HTR-8/SVneo (cell line): ENCODE measurements around the gene NBAS.
"Not testable (repeated sequence)": the region's sequence is repeated elsewhere in the genome, so short reads cannot be mapped to it uniquely, and the experiment has no call there.

Experiments used
- DNase-seq: peaks from one replicate; pipeline ENCODE4 v3.0.0; 2011; ENCODE audit warnings: low spot score, mixed read lengths; ENCODE audit not compliant: insufficient read length
- FAIRE-seq: peaks from 2 replicates; lab custom pipeline; 2011; peaks lifted over from hg19 to GRCh38; lab: Jason Lieb, UNC

NBAS gene

DNA sequence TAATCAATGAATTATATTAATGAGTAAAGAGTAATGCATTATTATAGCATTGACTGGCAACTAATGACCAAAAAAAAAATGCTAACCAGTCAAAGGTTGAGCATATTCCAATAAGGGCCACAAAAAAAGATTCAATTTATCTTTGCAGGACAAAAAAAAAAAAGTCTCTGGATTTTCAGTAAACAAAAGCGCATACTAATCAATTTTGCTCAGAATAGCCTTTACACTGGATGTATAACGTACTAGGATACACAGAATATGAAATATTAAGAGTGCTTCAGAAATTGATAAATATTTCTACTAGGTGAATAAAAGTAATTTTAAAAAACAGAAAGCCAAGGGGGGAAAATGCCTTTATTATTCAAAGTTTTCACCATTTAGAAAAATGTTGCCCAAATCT, 74.4 kb downstream of the NBAS start:
- DNase-seq (no peak), FAIRE-seq (no peak)

DNA sequence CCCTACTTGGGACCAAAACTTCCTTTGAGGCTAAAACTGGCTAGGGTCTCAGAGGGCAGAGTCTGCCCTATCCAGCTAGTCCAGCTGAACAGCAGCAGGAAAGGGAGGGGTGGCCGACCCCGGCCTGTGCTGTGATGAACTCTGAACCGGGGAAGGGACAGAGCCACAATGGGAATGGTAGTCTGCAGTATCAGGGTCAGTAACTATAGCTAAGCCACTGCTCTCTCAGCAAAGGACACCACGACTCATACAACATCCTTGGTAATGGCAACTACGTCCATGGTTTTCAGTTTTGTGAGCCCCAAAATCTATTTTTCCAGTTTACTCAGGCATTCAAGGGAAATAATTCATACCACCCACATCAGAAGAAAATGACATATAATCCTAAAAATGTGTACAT, 75.2 kb downstream of the NBAS start:
- no peak for FAIRE-seq
- no peak for DNase-seq

DNA sequence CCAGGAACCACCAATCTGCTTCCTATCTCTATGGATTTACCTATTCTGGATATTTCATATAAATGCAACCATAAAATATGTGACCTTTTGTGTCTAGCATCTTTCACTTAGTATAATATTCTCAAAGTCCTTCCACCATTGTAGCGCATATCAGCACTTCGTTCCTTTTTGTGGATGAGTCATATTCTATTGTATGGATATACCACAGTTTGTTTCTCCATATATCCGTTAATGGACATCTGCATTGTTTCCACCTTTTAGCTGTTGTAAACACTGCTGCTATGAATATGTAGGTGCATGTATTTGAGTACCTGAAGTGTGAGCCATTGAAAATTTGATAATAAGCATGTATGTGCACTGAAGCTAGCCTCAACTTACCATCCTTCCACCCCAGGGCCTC, 80.1 kb downstream of the NBAS start:
- DNase-seq (no peak), FAIRE-seq (no peak)

DNA sequence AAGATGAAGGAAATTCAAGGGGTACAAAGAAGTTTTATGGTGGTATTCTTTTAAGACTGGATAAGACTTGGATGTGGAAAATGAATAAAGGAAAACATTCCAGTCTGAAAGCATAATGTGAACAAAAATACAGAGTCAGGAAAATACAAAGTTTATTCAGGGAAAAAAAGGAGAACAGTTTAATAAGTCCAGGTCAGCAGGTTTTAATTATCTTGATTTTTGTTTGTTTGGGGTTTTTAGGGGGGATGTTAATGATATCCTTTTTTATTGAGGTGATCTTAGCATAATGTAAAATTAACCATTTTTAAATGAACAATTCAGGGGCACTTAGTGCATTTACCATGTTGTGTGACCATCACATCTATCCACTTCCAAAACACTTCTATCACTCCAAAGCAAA, 80.6 kb downstream of the NBAS start:
- no peak for FAIRE-seq

DNA sequence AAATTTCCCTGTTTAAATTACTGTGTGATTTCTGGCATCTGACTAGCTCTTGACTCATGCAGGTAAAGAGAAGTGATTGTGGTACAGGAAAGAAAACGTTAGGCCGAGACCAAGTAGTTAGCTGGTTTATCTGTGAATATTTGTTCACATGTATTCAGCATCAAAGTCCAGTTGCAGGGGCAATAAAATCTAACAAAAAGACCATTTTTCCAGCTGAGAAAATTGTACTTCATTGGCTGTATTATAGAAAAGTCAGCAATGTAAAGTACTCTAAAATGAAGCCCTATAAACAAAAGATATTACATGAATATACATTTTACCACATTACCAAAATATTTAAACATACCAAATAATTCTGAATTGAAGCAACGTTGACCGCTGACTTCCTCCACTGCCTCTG, 88.3 kb downstream of the NBAS start:
- FAIRE-seq, result no peak
- no peak for DNase-seq

More for the DNA sequence above, 80.6 kb downstream of the NBAS start:
- no peak for DNase-seq

DNA sequence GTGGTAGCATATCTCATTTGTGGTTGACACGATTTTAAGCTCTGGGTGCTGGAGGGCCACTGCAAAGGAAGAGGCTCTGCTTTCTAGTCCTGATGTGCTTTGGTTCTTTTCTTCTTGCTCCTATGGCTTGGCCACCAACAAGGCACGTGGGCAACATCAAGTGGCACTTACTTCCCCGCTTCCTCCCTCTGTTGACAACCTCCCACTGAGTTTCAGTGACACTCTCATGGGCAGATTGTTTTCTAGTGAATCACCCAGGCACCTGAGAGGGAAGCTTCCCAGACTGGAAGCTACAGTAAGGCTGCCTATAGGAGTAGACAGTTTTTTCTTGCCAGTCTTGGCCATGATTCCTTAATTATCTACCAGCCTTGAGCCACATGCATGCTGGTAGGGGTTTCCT, 89.0 kb downstream of the NBAS start:
- DNase-seq (no peak), FAIRE-seq (no peak)

DNA sequence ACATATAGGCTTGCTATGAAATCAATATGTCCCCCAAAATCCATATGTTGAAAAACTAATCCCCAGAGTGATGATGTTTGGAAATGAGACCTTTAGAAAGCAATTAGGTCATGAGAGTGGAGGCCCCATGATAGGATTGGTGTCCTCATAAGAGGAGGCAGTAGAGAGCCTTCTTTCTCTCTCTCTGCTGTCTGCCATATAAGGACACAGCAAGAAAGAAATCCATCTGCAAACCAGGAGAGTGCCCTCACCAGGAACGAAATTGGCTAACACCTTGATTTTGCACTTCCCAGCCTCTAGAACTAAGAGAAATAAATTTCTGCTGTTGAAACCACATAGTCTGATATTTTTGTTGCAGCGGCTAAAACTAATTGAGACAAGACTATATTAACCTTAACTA, 89.5 kb downstream of the NBAS start:
- FAIRE-seq (no peak), DNase-seq (no peak)

DNA sequence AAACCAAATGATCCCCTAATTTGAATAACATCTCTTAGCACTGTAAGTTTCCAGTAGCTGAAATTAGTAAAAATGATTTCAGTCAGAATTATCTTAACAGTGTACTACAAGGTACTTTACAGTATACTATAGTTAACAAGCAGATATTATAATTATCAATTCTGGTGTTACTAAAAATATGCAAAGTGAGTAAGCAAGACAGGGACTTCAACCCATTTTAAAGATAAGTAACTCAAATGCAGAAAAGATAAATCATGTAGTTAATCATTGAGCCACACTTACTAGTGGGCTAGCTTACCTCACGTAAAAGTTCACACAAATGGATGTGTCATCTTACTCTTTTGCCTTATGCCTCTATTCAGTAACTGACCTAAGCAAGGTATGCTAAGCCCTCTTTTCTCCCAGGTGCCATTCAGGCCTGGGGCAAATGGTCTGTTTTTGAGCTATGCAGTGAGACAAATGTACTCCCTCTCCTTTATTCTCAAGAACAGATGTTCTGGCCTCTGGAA, 101.0 kb downstream of the NBAS start:
- no peak for FAIRE-seq
- no peak for DNase-seq

DNA sequence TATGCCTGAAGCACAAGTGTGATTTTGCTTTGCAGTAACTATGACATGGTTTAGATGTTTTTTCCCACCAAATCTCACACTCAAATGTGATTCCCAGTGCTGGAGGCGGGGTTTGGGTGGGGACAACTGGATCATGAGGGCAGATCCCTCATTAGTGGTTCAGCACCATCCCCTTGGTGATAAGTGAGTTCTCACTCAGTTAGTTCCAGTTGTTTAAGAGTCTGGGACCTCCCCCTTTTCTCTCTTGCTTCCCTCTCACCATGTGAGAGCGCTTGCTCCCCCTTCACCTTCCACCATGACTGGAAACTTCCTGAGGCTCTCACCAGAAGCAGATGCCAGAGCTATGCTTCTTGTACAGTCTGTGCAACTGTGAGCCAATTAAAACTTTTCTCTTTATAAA, 102.9 kb downstream of the NBAS start:
- FAIRE-seq (no peak), DNase-seq (no peak)

DNA sequence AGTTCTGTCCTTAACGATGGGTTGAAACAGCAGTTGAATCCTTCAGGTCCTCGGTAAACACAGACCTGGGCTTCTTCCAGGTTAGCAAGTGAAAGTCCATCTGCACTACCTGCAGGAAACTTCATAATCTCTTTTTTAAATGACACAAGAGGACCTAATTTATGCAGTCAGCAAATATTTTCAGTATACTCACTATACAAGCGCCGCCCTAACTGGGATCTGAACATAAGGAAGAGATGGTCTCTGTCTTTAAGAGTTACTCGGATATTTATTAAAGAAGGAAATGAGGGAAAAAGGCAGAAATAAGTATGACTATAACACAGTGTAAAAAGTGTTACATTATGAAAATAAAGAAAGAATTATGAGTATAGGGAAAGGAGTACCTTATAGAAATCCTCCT, 103.3 kb downstream of the NBAS start:
- no peak for FAIRE-seq
- DNase-seq, result no peak

DNA sequence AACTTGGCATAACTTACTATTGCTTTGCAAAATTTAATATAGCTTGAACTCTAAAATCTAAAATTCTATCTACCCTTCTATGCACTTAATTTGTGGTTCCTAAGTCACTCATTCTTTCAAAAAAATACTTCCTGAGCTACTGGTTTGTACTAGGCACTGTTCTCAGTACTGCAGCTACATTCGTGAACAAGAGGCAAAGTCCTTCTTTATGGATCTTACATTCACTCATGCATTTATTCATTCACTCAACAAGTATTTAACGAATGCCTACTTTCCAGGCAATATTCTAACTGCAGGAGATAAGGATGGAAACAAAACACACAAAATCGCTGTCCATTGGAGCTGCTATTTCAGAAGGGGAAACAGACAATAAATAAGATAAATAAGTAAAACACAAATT, 104.8 kb downstream of the NBAS start:
- DNase-seq (no peak), FAIRE-seq (no peak)

DNA sequence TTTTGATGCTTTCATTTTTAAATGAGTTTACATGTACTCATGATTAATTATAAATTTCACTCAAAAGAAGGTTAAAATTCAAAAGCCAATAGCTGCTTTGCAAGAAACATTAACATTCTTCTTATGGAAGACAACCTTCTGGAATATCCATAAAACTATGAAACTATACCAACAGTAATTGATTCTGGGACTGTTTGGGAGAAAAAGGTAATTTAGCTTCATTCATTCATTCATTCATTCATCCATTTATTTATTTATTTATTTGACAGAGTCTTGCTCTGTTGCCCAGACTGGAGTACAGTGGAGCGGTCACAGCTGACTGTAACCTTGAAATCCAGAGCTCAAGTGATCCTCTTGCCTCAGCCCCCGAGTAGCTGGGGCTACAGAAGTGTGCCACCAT, 110.3 kb downstream of the NBAS start:
- FAIRE-seq, result no peak
- DNase-seq, result no peak

DNA sequence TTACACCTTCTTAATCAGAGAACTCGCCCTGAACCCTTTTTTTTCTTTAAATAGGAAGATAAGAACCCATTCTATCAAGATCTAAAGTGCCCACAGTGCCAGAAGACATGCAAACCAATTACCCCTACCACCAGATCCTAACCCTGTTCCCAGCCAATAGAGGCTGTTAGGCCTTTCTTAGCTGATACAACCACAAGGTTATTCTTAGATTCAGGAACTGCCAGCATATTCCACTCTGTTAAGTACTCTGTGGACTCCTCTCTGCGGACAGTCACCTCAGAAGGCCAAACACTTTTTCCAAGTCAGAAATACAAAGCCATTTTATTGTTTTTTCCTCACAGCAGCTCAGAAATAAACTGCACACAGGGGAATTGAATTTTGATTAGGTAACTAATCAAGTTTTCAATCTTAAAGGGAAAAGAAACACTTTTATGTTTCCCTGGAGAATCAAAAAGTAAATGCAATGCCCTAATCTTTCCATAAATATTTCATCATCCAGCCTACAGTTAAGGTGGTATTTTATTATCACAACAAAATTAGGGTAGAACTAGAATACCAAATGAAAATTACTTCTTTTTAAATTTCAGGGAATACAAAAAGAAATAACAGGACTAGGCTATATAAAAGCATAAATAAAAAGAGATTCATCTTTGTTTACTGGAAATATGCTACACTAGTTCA, 111.4 kb downstream of the NBAS start:
- no peak for DNase-seq
- no peak for FAIRE-seq

DNA sequence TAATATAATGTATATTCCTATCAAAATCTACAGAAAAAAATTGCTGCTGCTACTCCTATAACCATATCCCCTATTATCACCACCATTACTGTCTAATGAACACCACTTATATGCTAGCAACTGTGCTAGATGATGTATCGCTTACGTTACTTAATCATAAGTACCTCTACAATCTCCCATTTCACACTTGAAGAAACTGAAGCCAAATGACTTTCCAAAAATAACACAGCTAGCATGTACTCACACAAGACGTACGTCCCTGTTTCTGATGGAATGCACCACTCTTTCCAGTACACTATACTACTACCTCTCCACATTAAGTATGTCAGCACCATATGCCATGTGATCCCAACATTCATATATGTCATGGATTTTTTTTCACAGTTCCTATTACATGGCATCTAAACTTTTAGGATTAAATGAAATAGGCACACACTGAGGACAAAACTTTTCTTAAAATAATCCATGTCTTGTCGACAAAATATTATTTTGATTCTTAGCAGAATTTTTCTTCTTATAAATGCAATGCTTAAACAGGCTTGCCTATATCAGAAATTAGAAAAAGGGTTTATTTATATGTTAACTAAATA, 112.8 kb downstream of the NBAS start:
- DNase-seq, result no peak
- no peak for FAIRE-seq

DNA sequence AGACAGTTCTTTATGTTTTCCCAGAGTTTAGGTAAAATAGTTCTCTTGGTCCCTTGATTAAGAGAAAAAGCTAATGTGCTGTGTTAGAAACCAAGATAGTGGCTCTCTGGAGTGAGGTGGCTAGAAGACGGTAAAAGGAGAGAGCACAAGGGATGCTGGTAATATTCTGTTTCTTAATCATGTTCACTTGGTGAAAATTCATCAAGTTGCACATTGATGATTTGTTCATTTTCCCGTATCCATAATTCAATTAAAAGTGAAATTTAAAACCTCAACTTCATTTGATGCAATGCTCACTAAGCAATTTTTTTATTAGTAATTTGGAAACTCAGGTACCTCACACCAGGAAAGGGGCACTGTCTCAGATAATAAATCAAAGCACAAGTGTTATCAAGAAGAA, 113.8 kb downstream of the NBAS start:
- no peak for FAIRE-seq
- DNase-seq, result no peak

DNA sequence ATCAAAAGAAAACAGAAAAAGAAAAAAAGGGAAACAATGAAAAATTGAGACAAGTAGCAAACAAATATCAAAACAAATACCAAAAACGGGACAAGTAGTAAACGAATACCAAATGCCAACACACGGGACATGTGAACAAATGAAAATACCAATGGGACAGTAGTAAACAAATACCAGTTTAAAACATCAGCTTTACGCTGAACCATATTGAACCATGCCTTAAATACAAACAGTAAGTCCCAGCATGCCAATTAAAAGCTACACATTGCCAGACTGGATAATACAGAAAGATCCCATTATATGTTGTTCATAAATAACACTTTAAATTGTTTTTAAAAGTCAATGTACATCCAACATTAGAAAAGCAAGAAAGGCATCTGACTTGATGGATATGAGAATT, 114.2 kb downstream of the NBAS start:
- no peak for DNase-seq
- FAIRE-seq, result no peak

DNA sequence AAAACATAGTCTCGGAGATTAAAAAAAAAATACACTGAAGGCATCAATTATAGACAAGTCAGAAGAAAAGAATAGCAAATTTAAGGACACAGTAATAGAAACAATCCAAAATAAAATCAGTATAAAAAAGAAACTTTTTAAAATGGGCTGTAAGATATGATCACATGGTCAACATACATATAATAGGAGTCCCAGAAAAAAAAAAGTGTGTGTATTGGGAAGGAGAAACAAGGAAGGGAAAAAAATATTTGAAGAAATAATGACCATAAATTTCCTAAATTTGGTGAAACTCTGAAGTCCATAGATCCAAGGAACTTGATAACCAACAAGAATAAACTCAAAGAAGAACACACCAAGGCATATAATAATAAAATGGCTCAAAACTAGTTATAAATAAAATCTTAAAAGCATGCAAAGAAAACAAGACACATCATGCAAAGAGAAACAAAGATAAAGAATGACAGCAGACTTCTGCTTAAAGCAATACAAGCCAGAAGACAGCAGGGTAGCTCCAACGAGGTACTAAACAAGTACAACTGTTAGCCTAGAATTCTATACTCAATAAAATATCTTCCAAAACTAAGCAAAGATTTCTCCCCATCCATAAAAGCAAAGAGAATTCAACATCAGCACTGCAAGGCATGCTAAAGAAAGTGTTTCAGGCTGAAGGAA, 115.1 kb downstream of the NBAS start:
- no peak for DNase-seq
- no peak for FAIRE-seq

DNA sequence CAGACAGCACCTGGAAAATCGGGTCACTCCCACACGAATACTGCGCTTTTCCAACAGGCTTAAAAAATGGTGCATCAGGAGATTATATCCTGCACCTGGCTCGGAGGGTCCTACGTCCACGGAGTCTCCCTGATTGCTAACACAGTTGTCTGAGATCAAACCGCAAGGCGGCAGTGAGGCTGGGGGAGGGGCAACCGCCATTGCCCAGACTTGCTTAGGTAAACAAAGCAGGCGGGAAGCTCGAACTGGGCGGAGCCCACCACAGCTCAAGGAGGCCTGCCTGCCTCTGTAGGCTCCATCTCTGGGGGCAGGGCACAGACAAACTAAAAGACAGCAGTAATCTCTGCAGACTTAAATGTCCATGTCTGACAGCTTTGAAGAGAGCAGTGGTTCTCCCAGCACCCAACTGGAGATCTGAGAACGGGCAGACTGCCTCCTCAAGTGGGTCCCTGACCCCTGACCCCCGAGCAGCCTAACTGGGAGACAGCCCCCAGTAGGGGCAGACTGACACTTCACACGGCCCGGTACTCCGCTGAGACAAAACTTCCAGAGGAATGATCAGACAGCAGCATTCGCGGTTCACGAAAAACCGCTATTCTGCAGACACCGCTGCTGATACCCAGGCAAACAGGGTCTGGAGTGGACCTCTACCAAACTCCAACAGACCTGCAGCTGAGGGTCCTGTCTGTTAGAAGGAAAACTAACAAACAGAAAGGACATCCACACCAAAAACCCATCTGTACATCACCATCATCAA, 121.2 kb downstream of the NBAS start:
- DNase-seq, FAIRE-seq: not testable (repeated sequence)

DNA sequence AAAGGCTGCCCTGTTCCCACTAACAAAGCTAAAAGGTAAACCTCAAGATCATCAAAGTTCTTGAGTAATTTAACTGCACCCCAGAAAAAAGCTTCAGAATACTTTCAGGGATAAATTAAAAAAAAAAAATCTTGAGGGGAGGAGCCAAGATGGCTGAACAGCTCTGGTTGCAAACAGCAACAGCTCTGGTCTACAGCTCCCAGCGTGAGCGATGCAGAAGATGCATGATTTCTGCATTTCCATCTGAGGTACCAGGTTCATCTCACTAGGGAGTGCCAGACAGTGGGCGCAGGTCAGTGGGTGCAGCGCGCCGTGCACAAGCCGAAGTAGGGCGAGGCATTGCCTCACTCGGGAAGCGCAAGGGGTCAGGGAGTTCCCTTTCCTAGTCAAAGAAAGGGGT, 121.8 kb downstream of the NBAS start:
- not testable (repeated sequence) for DNase-seq, FAIRE-seq

DNA sequence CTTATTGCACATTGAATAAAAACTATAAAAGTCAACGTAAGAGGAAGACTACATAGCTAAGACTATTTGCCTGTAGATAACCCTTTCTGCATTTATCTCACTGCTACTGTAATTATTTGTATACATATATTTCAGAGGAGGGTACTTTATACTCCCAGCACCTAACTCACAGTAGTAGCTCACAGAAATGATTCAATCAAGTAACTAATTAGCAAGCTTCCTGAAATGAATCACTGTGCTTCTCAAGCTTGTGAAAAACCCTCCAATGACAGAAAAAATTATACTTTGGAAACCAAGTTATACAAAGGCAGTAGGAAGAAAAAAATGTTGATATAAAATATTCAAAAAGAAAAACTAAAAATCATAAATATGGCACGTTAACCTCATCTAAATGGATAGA, 124.9 kb downstream of the NBAS start:
- no peak for FAIRE-seq

DNA sequence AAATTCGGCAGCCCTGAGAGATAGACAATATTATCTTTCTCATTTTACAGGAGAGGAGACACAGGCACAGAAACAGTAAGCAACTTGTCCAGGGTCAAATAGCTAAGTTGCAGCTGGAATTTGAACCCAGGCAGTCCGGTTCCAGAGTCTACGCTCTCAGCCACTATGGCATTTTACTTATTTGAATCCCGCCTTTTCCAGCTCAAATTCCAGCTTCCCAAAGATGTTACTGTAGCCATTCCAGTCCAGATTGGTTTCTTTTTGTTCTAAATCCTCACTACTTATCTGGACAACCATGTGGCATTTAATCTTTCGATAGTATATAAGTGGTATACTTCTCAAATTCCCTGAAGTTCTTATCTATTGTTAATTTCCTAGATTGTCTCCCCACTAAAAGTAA, 125.7 kb downstream of the NBAS start:
- FAIRE-seq (no peak), DNase-seq (no peak)

More for the DNA sequence above, 124.9 kb downstream of the NBAS start:
- DNase-seq, result no peak
